Endodermal cell (in vitro differentiated cells): Measurements from ENCODE around the gene SGMS1. TPM values are rescaled to one million over a fixed set of nuclear protein-coding genes. Genes with fewer than 3 reads are reported as not detected.
"Not testable (repeated sequence)": the region's sequence is repeated elsewhere in the genome, so short reads cannot be mapped to it uniquely, and the experiment has no call there.

ENCODE experiments used
- DNase-seq: peaks from one replicate; pipeline ENCODE4 v3.0.0-alpha.2; 2017
- H3K27ac ChIP-seq: 2 replicates; pipeline ENCODE4 v1.5.1; 2013; ENCODE audit warnings: mild to moderate bottlenecking, low read depth, low read length, moderate library complexity
- H3K27me3 ChIP-seq: 2 replicates; pipeline ENCODE4 v1.6.1; 2013; ENCODE audit warnings: mild to moderate bottlenecking, low read length, moderate library complexity; ENCODE audit not compliant: insufficient read depth, control insufficient read depth, poor library complexity, severe bottlenecking
- H3K36me3 ChIP-seq: 2 replicates; pipeline ENCODE4 v1.7.0; 2013; ENCODE audit warnings: mild to moderate bottlenecking, low read length, moderate library complexity; ENCODE audit not compliant: control insufficient read depth, insufficient read depth
- H3K4me1 ChIP-seq: one replicate; pipeline ENCODE4 v1.7.0; 2013; ENCODE audit warnings: low read length; ENCODE audit not compliant: control insufficient read depth, insufficient read depth
- H3K4me3 ChIP-seq: 2 replicates; pipeline ENCODE4 v1.5.1; 2013; ENCODE audit warnings: mild to moderate bottlenecking, low read length, moderate library complexity
- H3K9ac ChIP-seq: 2 replicates; pipeline ENCODE4 v1.6.1; 2013; ENCODE audit warnings: mild to moderate bottlenecking, low read length, moderate library complexity; ENCODE audit not compliant: poor library complexity, severe bottlenecking; ENCODE audit errors: extremely low read depth
- H3K9me3 ChIP-seq: 2 replicates; pipeline ENCODE4 v1.6.1; 2013; ENCODE audit warnings: mild to moderate bottlenecking, low read length, moderate library complexity; ENCODE audit not compliant: control insufficient read depth
- H3K27ac Mint-ChIP-seq: 2 replicates; pipeline ENCODE4 v1.8.0; 2020; ENCODE audit warnings: mixed read lengths
- H3K27me3 Mint-ChIP-seq: 2 replicates; pipeline ENCODE4 v1.8.0; 2021; ENCODE audit warnings: mild to moderate bottlenecking, mixed read lengths; ENCODE audit not compliant: insufficient read depth
- H3K36me3 Mint-ChIP-seq: 2 replicates; pipeline ENCODE4 v1.8.0; 2020; ENCODE audit warnings: low read depth, mixed read lengths
- H3K4me1 Mint-ChIP-seq: 2 replicates; pipeline ENCODE4 v1.8.0; 2020; ENCODE audit warnings: mixed read lengths
- H3K4me3 Mint-ChIP-seq: 2 replicates; pipeline ENCODE4 v1.8.0; 2020; ENCODE audit warnings: mild to moderate bottlenecking, moderate library complexity, mixed read lengths
- H3K9me3 Mint-ChIP-seq: 2 replicates; pipeline ENCODE4 v1.8.0; 2020; ENCODE audit warnings: mild to moderate bottlenecking, mixed read lengths
- CTCF ChIP-seq: fragments of 200-600 bp; sonication (generic); conservative IDR thresholded peaks from 2 replicates; pipeline ENCODE4 v1.5.0; 2021; ENCODE audit warnings: antibody characterized with exemption, mild to moderate bottlenecking
- WGBS, 2 experiments: methylation state at CpG; one replicate each; pipeline versions ENCODE4 v1.1.5 to v1.1.7; 2013; ENCODE audit warnings: missing lambda C conversion rate in 2 of 2, mixed read lengths in 1 of 2; ENCODE audit not compliant: insufficient coverage in 1 of 2, insufficient read length in 1 of 2; 5-methylcytosine and 5-hydroxymethylcytosine counted together
- total RNA-seq, 2 donors: library from RNA; stranded (reverse); fragmentation: NEBNext Ultra II Directional in 1 of 2; extraction: Animal tissue kit (Norgen Biotek cat#: 25700) in 1 of 2; gene quantifications; 2 replicates in 1 of 2; 3 replicates in 1 of 2; pipeline ENCODE4 v1.2.1, GENCODE V29; 2021

SGMS1 gene
- total RNA-seq, 2 donors from 2014 or later: 12.0 to 14.3 TPM

GRCh38 chr10:50431791-50432190 is 192.0 kb downstream of the SGMS1 start:
- Histone ChIP-seq H3K4me3 (no peak overlapping the region), H3K27ac (no peak overlapping the region), H3K9me3 (no peaks in the 10 kb centered on the region), H3K36me3 (no peaks in the 10 kb centered on the region), H3K4me1 (no peaks in the 10 kb centered on the region), H3K27me3 (no peaks in the 10 kb centered on the region), H3K9ac (no peak overlapping the region)
- Mint-ChIP-seq H3K4me3 (no peak overlapping the region), H3K27ac (no peak overlapping the region), H3K27me3 (no peaks in the 10 kb centered on the region), H3K9me3 (no peaks in the 10 kb centered on the region), H3K4me1 (peaks cover 8% of the 10 kb centered on the region), H3K36me3 (no peaks in the 10 kb centered on the region)
- TF ChIP-seq CTCF: no peak
- no peak for DNase-seq
- WGBS, 2 experiments: 90 to 96% methylated on average over 3 of the region's 3 CpGs

- Histone ChIP-seq H3K36me3 (no peaks in the 10 kb centered on the region), H3K9ac (no peak overlapping the region), H3K9me3 (no peaks in the 10 kb centered on the region), H3K27ac (no peak overlapping the region), H3K4me3 (no peak overlapping the region), H3K27me3 (no peaks in the 10 kb centered on the region), H3K4me1 (no peaks in the 10 kb centered on the region)
- H3K27me3 Mint-ChIP-seq: no peaks in the 10 kb centered on the region
- H3K27ac Mint-ChIP-seq: peak overlapping the region; percentile 9
- TF ChIP-seq CTCF: no peak
- peaks cover 8% of the 10 kb centered on the region for H3K4me1 Mint-ChIP-seq
- no peaks in the 10 kb centered on the region for H3K36me3 Mint-ChIP-seq
- DNase-seq: no peak
- no peaks in the 10 kb centered on the region for H3K9me3 Mint-ChIP-seq
- H3K4me3 Mint-ChIP-seq: no peak overlapping the region
- 90 to 100% methylated on average over 4 of the region's 4 CpGs for WGBS, 2 experiments
Measured at GRCh38 chr10:50431133-50431532, 192.6 kb downstream of the SGMS1 start.

GRCh38 chr10:50426485-50426884 is 197.3 kb downstream of the SGMS1 start:
- 100% methylated on average over 1 of the region's 1 CpG; no CpG with 5 or more reads in 1 of the 2 experiments for WGBS, 2 experiments
- no peak overlapping the region for H3K9ac ChIP-seq
- H3K27ac Mint-ChIP-seq: no peak overlapping the region
- H3K27me3 ChIP-seq: no peaks in the 10 kb centered on the region
- H3K4me3 ChIP-seq: no peak overlapping the region
- no peaks in the 10 kb centered on the region for H3K27me3 Mint-ChIP-seq
- H3K36me3 Mint-ChIP-seq: peaks cover 2% of the 10 kb centered on the region
- no peaks in the 10 kb centered on the region for H3K9me3 Mint-ChIP-seq
- no peak overlapping the region for H3K4me3 Mint-ChIP-seq
- no peaks in the 10 kb centered on the region for H3K4me1 ChIP-seq
- DNase-seq: no peak
- no peaks in the 10 kb centered on the region for H3K9me3 ChIP-seq
- peaks cover 4% of the 10 kb centered on the region for H3K4me1 Mint-ChIP-seq
- TF ChIP-seq CTCF: no peak
- no peak overlapping the region for H3K27ac ChIP-seq
- no peaks in the 10 kb centered on the region for H3K36me3 ChIP-seq

GRCh38 chr10:50425215-50425614 is 198.5 kb downstream of the SGMS1 start:
- H3K4me3 ChIP-seq, H3K27me3 Mint-ChIP-seq, H3K27ac ChIP-seq, H3K36me3 Mint-ChIP-seq, H3K9me3 Mint-ChIP-seq, H3K9ac ChIP-seq, H3K9me3 ChIP-seq, H3K27me3 ChIP-seq, H3K4me1 Mint-ChIP-seq, H3K4me1 ChIP-seq, H3K36me3 ChIP-seq, DNase-seq, H3K27ac Mint-ChIP-seq, H3K4me3 Mint-ChIP-seq: not testable (repeated sequence)
- 93% methylated on average over 1 of the region's 1 CpG; no CpG with 5 or more reads in 1 of the 2 experiments for WGBS, 2 experiments
